ENCODE data around the gene TCP1. TPM values are rescaled to one million over a fixed set of nuclear protein-coding genes. Genes with fewer than 3 reads are reported as not detected.

TCP1 gene
- total RNA-seq, 1 experiment from 2014 or later: 159 TPM

DNA sequence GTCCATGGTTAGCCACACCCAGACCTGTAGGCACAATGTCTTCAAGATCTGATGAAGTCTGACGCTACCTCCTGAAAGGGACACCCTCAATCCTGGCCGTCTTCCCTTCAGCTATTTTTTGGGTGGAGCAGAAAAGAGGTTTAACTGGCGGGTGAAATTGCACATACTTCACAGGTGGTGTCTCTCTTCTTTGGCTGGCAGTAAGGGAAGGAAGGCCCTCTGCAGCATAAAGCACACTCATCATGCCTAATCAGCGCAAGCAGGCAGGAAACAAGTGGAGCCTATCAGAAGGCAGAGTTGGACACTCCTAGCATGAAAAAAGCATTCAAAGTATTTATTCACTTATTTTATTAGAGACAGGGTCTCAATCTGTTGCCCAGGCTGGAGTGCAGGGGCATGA is 43.5 kb upstream of the TCP1 start:
- CTCF ChIA-PET: no interaction called here
- no peak overlapping the region for H3K4me3 ChIP-seq
- POLR2A ChIA-PET (ENCODE audit: unreplicated experiment): no interaction called here
- intact Hi-C loops (cut with micrococcal nuclease; ENCODE audit: unreplicated experiment): no loop called here
- H3K9me3 ChIP-seq (ENCODE audit: insufficient read depth, low read depth): no peaks in the 10 kb centered on the region
- no peaks in the 10 kb centered on the region for H4K20me1 ChIP-seq (ENCODE audit: insufficient read depth)
- no peaks in the 10 kb centered on the region for H3K79me2 ChIP-seq (ENCODE audit: low read depth)
- DNase-seq: no peak
- H3K27me3 ChIP-seq (ENCODE audit: insufficient read depth, low read depth): peaks cover 6% of the 10 kb centered on the region; the same call in 1 of the 2 replicates
- no peak overlapping the region for H3K27ac ChIP-seq
- H3K9me2 ChIP-seq (ENCODE audit: insufficient read depth): no peaks in the 10 kb centered on the region
- no peak overlapping the region for H2AFZ ChIP-seq
- no peaks in the 10 kb centered on the region for H3K4me1 ChIP-seq (replicated peaks; ENCODE audit: insufficient read depth)
- no TSS peak for BruUV-seq (replicated peaks)
- H3K4me2 ChIP-seq: no peak overlapping the region
- H3K36me3 ChIP-seq (ENCODE audit: low read depth): no peaks in the 10 kb centered on the region
- no peaks in the 10 kb centered on the region for H3F3A ChIP-seq (ENCODE audit: insufficient read depth, low read depth)
- TF ChIP-seq EZH2 (IDR thresholded peaks at IDR 0.05; ENCODE audit: low read depth): no peak
- TF ChIP-seq, protein P1, sequence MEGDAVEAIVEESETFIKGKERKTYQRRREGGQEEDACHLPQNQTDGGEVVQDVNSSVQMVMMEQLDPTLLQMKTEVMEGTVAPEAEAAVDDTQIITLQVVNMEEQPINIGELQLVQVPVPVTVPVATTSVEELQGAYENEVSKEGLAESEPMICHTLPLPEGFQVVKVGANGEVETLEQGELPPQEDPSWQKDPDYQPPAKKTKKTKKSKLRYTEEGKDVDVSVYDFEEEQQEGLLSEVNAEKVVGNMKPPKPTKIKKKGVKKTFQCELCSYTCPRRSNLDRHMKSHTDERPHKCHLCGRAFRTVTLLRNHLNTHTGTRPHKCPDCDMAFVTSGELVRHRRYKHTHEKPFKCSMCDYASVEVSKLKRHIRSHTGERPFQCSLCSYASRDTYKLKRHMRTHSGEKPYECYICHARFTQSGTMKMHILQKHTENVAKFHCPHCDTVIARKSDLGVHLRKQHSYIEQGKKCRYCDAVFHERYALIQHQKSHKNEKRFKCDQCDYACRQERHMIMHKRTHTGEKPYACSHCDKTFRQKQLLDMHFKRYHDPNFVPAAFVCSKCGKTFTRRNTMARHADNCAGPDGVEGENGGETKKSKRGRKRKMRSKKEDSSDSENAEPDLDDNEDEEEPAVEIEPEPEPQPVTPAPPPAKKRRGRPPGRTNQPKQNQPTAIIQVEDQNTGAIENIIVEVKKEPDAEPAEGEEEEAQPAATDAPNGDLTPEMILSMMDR (conservative IDR thresholded peaks at IDR 0.05): no peak

DNA sequence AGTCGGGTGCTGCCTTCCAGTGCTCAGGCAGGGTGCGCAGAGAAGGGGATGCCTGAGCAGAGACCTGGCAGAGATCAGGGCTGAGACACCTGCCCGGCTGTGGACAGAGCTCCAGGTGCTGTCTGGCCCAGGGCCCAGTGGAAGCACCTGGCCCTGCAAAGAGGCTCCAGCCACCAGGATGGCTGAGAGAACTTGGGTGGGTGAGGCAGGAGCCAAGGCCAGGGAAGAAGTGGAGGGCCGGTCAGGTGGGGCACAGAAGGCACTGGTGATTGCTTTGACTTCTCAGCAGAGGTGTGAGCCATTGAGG is 41.9 kb upstream of the TCP1 start:
- Histone ChIP-seq H3K9me3 (ENCODE audit: insufficient read depth, low read depth) (no peaks in the 10 kb centered on the region), H2AFZ (no peak overlapping the region), H3K4me1 (replicated peaks; ENCODE audit: insufficient read depth) (no peaks in the 10 kb centered on the region), H3K9me2 (ENCODE audit: insufficient read depth) (no peaks in the 10 kb centered on the region), H3K4me3 (no peak overlapping the region), H3F3A (ENCODE audit: insufficient read depth, low read depth) (no peaks in the 10 kb centered on the region), H3K36me3 (ENCODE audit: low read depth) (no peaks in the 10 kb centered on the region), H3K27ac (no peak overlapping the region), H3K27me3 (ENCODE audit: insufficient read depth, low read depth) (no peaks in the 10 kb centered on the region; the same call in 1 of the 2 replicates), H4K20me1 (ENCODE audit: insufficient read depth) (no peaks in the 10 kb centered on the region), H3K4me2 (no peak overlapping the region), H3K79me2 (ENCODE audit: low read depth) (no peaks in the 10 kb centered on the region)
- POLR2A ChIA-PET (ENCODE audit: unreplicated experiment): no interaction called here
- TF ChIP-seq, protein P1 (conservative IDR thresholded peaks at IDR 0.05): no peak
- TF ChIP-seq EZH2 (IDR thresholded peaks at IDR 0.05; ENCODE audit: low read depth): no peak
- intact Hi-C loops (cut with micrococcal nuclease; ENCODE audit: unreplicated experiment): no loop called here
- CTCF ChIA-PET: no interaction called here
- no peak for DNase-seq
- BruUV-seq (replicated peaks): no TSS peak

DNA sequence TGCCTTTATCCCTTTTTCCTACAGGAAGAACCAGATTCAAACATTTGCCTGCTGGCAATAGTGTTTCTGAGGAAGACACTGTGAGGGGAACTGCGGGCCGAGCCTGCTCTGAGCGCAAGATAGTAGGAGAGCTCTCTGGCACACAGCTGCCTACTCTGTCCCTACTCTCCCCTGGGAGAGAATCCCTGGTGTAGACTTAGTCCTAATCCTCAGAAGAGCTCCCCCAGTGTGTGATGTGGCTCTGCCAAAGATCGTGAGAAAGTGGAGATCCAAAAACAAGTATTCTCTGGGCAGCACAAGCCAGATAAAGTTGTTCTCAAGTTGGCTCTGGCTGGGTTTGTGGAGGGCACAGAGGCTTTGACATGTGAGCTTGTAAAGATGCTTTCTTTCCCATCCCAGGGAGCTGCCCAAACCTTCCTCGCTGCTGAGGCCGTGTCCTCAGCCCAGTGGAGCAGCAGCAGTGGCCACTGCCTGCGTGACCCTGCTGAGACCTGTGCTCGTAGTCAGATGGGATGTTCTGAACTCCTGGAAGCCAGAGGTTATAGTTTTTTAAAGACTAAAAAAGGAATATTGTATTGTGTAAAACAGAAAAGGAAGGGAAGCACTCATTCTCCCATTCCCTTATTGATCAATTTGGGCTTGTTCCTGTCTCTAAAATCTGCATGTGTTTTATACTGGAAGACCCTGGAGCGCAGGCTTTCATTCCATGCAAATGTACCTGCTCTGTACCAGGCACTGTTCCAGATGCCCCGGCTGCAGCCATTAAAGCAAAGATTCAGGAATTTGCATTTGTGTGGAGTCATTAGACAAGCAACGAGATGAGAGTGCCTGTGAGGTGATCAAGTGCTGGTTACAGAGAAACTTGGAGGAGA is 41.3 kb upstream of the TCP1 start:
- DNase-seq: no peak
- no TSS peak for BruUV-seq (replicated peaks)
- Histone ChIP-seq H3K27ac (no peak overlapping the region), H3K79me2 (ENCODE audit: low read depth) (no peaks in the 10 kb centered on the region), H2AFZ (no peak overlapping the region), H3K36me3 (ENCODE audit: low read depth) (no peaks in the 10 kb centered on the region), H3K9me2 (ENCODE audit: insufficient read depth) (no peaks in the 10 kb centered on the region), H3K4me3 (no peak overlapping the region), H3K27me3 (ENCODE audit: insufficient read depth, low read depth) (no peaks in the 10 kb centered on the region; the same call in 1 of the 2 replicates), H3K4me1 (replicated peaks; ENCODE audit: insufficient read depth) (no peaks in the 10 kb centered on the region), H3F3A (ENCODE audit: insufficient read depth, low read depth) (no peaks in the 10 kb centered on the region), H3K4me2 (no peak overlapping the region), H3K9me3 (ENCODE audit: insufficient read depth, low read depth) (no peaks in the 10 kb centered on the region), H4K20me1 (ENCODE audit: insufficient read depth) (no peaks in the 10 kb centered on the region)
- intact Hi-C loops (cut with micrococcal nuclease; ENCODE audit: unreplicated experiment): no loop called here
- ChIA-PET CTCF (no interaction called here), POLR2A (ENCODE audit: unreplicated experiment) (no interaction called here)
- TF ChIP-seq, protein P1 (conservative IDR thresholded peaks at IDR 0.05): no peak

All from PC-9 (cell line).